NCI-H2227 (cell line): ENCODE results near the gene TNNT2.

Experiments used
- DNase-seq: peaks from one replicate; lab custom pipeline; 2025; ENCODE audit not compliant: unreplicated experiment; lab: John Stamatoyannopoulos, UW

TNNT2 gene

DNA sequence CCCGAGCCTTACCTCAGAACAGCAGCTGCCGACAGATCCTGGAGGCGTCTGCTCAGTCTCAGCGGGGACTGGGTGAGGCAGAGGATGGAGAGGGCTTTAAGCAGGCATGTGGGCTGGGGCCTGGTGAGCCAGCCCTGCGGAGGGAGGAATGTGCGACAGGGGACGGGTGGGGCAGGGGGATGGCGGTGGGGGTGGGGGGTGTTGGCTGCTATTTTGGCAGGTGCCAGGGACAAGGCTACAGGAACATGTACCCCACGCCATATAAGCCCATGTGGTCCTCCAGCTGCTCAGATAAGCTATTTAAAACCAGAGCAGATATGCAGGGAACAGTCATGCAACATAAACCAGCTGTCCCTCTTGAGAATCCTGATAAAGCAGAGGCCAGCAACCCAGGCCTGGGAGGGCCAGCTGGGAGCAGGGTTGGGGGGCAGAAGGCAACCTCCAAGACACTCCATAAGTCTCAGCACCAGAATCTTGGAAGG, at the start of gene TNNT2:
Gene TNNT2, minus strand, starts transcription at position 70 of the 482 bp plus-strand sequence. CDS start 4,426 bp downstream, outside the sequence.
- DNase-seq, result no peak

DNA sequence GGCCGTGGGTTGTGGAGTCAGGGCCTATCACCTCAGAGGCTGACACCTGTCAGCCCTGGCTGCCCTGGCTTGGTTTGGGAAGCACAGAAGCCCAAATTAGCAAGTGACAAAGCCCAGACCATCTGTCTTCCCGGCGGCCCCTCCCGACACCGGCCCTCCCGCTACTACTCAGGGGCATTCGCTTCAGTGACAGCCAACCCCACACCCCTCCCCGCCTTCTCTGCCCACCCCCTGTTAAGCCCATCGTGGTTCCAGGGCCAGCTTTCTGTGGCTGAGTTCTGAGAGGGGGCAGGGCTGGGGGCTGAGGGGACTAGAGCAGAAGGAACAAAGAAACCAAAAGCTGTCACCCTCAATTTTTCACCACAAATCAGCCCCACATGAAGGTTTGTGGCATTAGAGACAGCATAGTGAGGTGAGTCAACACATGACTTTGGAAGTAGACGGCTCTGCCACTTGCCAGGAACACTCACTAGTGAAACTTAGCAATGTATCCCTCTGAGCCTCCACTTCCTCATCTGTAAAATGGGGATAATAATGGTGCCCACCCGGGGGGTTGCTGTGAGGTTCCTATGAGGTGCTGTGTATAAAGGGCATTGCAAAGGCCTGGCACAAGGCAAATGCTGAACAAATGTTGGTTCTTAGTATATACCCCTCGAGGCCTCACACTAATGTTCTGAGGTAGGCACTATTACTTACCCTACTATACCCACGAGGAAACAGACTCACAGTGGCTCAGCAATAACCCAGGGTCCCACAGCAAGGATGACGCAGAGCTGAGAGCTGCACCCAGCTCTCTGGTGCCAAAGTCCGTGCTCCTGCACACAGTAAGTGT, 49.2 kb upstream of the TNNT2 start:
- no peak for DNase-seq

DNA sequence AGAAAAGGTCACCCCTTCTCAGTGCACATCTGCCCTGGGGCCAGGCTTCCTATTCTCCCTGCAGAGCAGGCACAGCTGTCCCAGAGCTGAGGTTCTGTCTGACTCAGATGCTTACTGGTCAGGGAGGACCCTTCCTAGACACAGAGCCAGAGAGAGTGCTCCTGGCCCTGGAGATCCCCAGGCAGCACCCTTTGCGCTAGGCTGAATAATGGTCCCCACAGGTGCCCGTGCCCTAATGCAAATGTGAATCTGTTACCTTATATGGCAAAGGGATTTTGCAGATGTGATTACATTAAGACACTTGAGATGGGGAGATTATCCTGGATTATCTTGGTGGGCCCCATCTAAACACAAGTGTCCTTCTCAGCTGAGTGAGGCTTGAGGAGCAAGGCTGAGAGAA, 46.7 kb upstream of the TNNT2 start:
- DNase-seq, result no peak

DNA sequence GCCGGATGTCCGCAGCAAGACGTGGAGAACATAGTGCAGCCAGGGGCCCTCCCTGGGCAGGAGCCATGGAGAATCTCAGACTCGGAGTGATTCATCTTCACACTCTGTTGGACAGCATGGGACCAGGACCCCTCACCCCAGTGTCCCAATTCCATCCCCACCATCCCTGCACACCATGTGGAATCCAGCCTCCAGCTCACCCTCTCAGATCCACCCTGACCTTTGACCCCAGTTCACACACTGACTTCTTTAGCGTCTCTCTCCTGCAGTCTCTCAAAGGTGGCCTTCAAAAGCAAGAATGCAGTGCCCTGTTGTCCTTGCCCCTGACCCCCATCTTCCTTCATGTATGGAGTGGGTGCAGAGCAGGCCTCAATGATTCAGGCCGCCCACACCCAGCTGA, 46.2 kb upstream of the TNNT2 start:
- no peak for DNase-seq

DNA sequence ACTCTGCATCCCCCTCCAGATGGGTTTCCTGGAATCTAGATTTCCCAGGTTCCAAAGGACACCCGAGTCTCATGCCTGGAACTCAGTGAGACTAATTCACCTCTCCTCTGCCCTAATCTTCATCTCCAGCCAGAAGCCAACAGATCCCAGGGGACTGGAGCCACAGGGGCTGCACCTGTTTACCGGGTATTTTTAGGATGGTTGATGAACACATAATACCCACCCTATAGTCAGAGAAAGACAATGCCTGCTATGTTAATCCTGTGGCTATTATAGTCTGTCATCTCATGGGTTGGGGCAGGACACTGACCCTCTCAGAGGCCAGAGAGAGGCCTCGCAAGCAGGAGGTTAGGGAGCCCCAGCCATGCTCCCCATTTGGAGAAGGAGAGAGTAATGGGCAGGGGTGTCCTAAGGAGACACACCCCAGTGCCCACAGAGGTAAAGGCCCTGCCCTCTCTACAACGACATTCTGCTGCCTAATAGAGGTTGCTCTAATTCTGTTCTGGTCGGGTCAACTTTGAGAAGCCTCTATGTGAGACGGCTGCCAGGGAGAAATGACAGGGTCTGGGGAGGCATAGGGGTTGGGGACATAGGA, 45.1 kb upstream of the TNNT2 start:
- no peak for DNase-seq

DNA sequence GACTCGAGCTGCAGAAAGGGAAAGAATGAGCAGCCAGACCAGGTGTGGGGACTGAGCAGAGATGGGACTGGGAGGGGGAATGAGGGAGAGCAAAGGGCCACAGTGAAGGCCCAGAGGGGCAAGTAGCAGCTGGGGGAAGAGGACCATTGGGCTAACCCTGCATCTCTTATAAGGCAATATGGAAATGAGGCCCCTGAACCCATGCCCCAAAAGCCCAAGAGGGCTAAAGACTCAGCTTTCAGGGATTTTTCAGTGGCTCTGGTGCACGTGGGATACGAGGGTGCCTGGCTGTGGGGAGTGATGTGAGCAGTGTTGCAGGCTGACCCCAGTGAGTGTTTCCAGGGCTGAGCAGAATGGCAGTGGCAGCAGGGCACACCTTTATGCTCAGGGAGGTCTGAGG, 44.5 kb upstream of the TNNT2 start:
- no peak for DNase-seq

DNA sequence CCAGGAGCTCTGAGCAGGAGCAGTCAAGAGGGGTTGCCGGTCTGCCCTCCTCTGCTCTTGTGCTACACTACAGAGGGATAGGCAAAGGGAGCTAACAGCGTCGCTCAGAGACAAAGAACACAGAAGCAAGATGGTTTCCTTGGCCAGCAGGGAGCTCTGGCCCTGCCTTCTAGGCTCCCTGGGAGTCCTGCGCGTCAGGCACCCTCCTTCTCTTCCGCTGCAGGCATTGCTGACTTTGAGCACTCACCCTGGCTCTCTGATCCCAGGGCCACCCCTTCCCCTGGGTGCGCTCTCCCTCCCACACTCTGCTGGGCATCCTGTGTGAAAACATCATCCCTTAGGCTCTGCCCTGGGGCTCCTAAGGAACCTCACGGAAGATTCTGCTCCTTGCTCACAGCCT, 43.6 kb upstream of the TNNT2 start:
- DNase-seq, result no peak

DNA sequence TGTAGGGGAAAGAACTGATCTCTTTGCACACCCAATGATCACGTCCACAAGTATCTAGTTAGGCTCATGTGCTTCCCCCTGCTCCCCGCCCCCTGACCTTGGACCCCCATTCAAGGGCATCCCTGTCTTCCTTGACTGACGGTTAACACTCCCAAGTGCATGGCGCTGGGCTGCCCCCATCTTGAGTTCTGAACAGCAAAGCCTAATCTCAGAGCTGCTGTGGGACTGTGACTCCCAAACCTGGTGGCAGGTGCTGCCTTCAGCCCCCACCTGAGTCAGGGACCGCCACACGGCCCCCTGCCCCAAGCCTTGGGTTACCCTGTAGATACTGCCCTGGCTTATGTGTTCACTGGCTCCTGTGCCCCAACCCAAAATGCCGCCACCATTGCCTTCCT, 43.1 kb upstream of the TNNT2 start:
- DNase-seq, result no peak

DNA sequence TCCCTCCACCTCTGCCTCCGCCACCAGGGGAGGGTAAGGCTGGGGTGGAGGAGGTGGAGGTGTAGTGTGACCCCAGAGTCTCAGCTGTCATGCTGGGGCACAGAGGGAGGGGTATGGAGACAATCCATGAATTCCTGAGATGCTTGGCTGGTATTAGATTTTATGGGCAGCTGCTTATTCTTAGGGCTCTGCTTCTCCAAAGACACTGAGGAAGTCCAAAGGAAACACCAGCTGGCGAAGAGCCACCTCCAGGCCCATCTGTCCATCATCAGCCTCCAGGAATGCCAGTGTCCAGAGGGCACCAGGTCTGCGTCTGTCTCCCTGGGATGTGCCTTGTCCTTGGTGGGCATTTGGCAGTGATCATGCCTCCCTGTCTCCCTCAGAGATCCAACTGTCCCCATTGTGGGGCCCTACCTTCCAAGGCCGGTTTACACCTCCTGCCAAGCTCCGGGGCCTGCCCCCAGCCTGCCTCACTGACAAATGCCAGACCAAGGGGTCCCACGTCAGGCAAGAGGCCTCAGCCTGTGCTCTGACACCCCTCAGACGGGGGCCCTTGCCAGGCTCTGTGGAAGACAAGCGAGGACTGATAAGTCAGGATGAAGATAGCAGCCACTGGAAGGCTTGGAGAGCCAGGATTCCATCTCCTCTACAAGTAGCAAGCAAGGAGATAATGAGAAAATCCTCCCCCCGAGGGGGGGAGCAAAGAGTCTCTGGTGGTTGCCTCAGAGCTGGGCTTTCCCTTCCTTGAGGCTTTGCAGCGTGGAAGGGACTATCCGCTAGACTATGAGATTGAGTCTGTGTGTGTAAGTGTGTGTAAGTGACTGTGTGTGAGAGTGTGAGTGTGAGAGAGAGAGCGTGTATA, 42.5 kb upstream of the TNNT2 start:
- no peak for DNase-seq

DNA sequence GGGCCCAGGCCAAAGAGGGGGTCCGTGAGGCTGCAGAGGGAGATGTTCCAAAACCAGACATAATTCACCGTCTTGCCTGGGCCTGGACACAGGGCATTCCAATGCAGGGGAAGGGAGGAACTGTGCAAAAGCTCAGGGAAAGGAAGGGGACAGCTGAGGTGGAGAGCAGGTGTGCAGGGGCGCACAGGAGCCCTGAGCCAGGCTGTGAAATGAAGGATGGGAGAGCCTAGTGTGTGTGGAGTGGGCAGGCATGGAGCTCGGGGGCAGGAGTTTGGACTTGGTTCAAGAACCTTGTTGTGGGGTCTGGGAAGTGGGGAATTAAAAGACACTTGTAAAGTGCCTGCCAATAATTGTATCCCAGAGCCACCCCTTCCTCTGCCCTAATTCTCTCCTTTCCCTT, 41.8 kb upstream of the TNNT2 start:
- DNase-seq, result no peak

DNA sequence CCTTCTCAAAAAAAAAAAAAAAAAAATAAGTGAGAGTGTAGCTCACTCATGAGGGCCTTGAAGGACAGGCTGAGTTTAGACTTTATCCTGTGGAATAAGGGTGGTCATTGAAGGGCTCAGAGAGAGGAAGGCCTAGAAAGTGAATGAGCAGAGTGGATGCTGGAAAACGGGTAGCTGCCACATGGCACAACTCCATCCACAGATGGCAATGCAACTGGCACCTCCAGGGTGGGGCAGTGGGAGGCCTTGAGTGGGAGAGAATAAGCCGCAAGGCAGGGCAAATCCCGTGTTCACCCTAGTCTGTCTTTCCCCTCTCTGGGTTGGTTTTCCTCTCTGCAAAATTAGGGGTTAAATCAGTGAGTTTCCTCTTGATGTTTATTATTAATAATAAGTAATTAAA, 41.0 kb upstream of the TNNT2 start:
- no peak for DNase-seq

DNA sequence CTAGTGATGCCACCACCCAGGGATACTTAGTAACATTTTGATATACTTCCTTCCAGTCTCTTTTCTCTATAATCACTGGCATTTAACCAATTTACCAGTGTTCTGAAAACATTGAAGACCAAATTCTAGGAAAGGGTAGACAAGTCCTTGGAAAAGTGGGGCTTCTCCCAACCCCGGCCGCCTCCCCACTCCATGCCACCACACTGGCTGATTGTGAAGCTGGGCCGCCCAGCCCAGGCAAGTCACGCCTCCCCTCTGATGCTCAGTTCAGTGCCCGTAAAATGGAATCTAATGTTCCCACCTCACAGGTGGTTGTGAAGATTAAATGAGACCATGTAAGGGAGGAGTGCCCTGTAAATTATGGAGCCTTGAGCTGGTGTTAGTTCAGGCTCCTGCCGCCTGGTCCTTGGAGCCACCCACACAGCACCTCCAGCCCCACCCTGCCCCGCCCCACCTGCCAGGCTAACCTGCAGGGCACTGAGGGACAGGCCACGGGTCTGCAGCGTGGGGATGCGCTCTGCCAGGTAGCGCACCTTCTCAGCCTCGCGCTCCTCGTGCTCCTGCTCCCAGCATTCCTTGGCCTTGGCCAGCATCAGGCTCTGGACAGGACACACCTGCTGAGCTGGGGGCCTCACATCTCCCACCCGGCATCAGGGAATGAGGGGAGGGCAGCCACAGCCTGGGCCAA, 36.7 kb upstream of the TNNT2 start:
- no peak for DNase-seq

DNA sequence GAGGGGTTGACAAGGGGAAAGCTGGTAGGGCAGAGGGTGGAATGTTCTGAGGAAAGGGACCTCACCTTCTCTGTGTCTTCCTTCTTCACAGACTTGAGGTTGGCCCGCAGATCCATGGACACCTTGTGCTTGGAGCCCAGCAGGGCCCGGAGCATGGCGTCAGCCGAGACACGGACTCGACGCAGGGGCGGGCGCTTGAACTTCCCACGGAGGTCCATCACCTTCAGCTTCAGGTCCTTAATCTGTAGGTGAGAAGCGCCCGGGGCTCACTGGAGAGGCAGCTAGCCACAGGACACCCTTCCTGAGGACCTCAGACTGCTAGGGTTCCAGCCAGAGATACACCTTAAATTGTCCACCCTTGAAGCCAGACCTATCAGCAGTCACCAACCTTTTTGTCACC, 33.8 kb upstream of the TNNT2 start:
- DNase-seq, result no peak

DNA sequence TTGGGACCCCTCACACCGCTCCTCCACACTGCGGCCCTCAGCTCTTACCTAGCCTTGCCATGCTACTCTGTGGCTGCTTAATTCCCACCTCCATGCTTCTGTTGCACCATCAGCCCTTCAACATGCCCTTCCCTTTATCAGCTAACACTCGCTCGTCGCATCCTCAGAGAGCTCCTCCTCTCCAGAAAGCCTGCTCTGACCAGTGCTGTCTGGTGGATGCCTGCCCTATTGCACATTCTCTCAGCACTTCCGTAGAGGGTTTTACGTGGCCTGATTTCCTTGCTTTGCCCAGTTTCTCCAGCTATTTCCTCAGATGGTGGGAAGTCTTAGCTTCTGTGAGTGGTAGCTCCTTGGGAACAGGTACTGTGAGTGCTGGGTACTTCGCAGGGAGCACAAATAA, 32.0 kb upstream of the TNNT2 start:
- no peak for DNase-seq

DNA sequence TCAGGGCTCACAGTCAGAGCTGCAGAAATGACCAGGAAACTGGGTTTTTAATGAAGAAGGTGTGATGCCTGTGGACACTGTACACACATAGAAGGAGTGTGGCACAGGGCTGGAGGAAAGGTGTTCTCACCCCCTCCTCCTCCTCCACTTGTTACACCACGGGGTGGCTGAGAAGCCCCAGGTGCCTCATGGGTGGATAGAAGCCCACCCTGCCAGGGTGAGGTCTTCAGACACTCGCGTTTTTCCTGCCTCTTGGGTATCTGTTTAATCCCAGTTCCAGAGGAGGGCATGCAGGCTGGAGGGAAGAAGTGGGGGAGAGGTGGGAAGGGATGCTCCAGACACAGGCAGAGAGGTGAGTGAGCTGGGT, 31.3 kb upstream of the TNNT2 start:
- DNase-seq, result no peak

DNA sequence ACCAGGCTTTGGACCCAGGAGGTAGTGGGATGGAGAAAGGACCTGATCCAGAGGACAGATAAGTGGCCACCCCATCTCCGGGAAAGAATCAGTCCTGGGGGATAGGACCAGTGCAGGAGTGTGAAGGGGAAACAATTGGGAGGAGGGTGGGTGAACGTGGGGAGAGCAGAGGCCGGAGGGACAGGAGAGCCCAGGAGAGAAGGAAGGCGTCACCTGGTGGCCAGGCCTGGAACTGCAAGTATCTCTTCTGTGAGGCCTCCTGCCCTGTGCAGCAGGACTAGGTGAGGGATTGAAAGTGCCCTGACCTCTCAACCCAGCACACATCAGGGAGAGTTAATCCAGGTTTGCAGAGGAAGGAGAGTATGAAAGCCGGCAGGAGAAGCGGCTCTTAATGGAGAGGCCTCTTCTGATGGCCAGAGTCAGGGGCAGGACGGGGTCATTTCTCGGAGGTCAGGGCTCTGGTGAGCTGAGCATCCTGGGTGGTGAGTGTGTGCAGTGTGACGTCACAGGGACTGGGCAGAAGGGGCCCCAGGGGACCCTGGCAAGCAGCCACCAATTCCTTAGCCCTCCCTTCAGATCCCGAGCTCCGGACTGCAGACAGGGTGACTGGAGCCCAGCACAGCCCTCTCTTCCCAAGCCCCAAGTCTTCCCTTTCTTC, 30.8 kb upstream of the TNNT2 start:
- peak; percentile 81 for DNase-seq

DNA sequence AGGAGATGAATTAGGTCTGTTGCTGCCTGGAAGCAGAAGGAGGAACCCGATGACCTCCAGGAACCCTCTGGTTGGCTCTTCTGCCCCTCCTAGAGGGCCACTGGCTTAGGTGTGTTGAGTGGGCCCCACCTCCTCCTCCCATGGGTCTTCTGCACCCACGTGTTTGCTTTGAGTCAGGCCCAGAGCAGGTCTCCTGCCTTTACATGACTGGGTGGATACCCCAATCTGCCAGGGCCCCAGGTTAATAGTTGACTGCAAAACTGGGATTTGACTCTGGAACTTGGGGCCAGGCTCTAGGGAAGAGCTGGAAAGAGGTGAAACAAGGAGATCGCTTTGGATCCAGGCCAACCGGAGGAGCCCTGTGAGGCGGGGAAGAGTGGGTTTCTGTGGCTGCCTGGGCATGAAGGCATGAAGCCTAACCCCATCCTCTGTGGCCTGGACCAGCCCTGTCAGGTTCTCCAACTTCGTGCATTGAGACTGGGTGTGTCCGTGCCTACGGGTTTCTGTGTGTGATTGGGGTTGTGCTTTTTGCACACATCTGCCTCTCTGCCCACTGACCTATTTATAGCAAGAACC, 29.4 kb upstream of the TNNT2 start:
- no peak for DNase-seq

DNA sequence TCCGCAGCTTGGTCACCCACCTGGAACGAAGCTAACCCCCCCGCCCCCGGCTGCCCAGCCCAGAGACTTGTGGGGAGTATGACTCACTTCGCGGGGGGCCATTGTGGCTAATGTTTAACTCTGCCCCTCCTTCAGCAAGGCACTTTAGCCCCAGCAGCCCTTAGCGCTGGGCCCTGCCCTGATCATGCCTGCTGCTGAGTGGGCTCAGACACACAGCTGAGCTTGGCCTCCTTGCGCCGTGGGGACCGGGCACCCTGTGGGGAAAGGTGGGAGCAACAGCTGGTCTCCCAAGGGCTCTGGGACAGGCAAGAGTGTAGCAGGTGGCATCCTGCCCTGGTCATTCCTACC, 28.0 kb upstream of the TNNT2 start:
- DNase-seq, result no peak

DNA sequence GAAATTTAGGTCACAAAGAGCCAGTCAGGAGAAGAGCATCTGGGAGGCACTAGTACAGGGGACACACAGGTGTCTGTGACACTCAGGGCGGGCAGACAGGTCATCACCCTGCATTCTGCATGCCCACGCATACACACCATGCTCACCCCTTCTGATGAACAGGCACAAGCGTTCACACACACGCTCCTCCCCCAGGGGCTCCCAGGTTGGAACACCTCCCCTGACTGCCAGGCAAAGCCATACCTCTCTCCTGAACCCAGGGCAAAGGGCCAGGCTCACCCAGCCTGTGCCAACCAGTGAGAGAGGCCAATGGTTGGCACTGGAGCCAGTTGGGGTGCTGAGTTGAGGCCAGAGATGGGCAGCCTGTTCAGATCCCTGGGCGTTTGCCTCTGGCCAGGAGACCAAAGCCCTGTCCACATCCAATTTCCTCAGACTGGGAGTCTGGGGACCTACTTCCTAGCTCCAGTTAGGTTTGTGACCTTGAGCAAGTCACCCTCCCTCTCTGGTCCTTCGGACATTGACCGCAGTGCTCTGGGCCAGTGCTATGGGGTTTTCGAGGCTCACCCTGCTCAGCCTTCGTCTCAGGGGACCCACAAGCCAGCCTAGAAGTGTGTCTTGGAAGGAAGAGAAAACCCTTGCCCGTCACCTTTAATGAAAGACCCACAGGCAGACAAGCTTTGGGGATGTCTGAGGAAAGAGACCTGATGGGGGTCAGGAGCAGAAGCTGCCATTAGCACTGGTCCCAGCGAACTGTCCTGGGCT, 27.4 kb upstream of the TNNT2 start:
- no peak for DNase-seq

DNA sequence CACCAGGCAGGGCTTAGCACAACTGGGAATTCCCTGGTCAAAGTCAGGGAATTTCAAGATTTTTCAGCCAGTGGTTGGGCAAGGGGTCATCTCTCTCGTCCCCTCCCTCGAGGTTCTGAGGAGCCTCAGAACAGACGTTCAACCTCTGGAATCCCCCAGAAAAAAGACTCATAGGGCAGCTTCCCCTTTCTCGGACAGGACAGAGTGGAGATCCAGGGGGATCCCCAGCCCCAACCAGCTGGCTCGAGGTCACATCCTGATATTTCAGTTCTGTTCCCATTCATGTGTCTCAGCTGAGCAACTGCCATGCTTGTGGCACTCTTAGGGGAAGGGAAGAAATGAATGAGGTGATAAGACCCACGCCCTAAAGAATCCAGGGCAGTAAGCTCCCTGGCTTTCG, 26.6 kb upstream of the TNNT2 start:
- no peak for DNase-seq
